ENCODE data around the gene BCDIN3D. TPM values are rescaled to one million over a fixed set of nuclear protein-coding genes. Genes with fewer than 3 reads are reported as not detected.

The BCDIN3D gene
- polyA plus RNA-seq, 1 donor = 5.3 TPM

GRCh38 chr12:49818241-49818895 lies 24.5 kb downstream of the BCDIN3D start:
- DNase-seq = no peak

DNA sequence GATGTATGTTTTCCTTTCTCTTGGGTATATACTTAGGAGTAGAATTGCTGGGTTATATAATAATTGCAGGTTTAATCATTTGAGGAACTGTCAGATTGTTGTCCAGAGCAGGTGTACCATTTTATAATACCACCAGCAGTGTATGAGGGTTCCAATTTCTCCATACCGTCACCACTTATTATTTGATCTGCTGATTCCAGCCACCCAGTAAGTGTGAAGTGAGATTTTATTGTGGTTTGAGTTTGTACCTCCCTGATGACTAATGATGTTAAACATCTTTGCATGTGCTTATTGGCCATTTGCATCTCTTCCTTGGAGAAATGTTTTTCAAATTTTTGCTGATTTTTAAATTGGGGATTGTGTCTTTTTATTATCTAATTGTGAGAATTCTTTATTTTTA lies 29.8 kb downstream of the BCDIN3D start:
- DNase-seq = no peak

DNA sequence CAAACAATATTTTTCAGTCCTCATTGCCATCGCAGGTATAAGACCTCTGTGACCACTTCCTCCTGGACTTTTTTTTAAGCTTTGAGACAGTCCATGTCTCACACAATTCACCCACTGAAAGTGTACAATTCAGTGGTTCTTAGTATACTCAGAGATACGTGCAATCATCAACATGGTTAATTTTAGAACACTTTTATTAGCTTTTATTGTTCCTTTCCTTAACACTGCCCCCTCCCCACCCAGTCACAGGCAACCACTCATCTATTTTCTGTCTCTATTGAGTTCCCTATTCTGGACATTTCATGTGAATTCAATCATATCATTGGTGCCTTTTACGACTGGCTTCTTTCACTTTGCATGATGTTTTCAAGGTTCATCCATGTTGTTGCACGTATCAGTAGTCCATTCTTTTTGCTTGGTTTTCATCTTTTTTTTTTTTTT lies 30.9 kb downstream of the BCDIN3D start:
- DNase-seq = no peak

- no peak for DNase-seq
These were observed 31.8 kb downstream of the BCDIN3D start for GRCh38 chr12:49811136-49811535.

DNA sequence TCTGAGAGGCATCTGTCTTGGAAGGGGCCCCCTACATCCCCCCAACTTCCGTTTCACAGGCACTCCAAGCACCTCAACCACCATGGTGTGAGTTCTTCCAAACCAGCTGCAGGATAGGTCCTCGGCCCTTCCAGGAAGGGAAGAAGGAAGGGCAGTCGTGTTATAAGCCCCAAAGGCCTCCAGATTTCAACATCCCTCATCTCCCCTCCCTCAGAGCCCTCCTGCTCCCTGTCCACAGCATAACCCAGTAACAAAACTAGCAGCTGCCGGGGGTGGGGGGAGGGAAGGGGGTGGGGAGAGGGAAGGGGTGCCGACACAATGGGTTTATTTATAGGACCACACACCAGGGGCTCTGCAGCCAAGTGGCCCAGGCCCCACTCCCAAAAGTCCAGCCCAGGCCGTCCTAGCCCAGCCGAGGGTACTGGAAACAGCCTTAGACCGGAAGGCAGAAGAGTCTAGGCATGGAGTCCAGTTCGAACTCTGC lies 33.0 kb downstream of the BCDIN3D start:
- DNase-seq = no peak

- peak; percentile 68 for DNase-seq
These were observed 33.5 kb downstream of the BCDIN3D start for GRCh38 chr12:49809381-49809905.

- DNase-seq = peak; percentile 58
These were observed 34.1 kb downstream of the BCDIN3D start for GRCh38 chr12:49808686-49809380.

DNA sequence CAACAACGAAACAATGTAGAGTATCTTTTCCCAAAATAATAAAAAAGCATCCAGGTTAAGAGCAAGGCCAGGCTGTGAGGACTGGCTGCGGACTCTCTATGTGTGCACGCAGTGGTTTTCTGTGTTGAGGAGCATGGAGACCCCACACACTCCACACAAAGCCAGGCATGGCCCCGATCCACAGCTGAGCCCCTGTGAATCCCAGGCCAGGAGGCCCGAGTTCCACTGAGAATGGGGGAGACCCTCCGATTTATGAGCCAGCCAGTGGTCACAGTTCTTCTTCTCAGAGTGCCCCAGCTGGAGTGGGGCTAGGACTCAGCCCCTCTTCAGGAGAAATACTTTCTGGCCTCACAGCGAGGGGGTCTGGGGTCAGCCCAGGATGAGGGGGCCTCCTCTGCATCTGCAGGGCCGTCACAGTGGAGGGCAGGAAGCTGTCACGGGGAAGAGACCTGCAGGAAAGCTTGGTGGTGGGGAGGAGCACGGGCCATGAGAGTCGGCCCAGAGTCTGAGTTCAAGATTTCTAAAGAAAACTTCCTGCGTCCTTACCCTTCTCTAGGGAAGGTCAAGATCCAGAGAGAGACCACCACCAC lies 34.8 kb downstream of the BCDIN3D start:
- DNase-seq = no peak

- DNase-seq = no peak
These were observed 36.0 kb downstream of the BCDIN3D start for GRCh38 chr12:49806877-49807276.

DNA sequence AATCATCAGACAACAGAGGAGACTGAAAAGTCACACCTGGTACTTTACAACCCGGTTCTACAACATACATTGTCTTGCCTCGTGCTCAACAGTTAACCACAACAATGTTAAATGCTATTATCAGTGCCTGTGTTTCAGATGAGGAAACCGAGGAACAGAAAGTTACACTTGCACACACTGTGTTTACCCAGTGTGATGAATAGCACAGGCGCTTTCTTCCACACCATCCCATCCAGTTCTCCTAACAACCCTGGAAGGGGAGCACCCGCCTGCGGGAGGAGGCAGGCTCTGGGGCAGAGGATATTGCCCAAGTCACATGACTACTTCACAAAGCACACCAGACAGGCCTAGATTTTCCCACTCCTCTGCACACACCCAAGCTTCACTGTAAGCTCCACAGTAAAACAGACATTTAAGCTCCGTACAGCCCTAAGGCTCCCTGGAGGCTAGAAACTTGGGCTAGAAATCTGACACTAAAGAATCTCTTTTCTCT lies 36.5 kb downstream of the BCDIN3D start:
- no peak for DNase-seq

- no peak for DNase-seq
These were observed 37.5 kb downstream of the BCDIN3D start for GRCh38 chr12:49805409-49805808.

DNA sequence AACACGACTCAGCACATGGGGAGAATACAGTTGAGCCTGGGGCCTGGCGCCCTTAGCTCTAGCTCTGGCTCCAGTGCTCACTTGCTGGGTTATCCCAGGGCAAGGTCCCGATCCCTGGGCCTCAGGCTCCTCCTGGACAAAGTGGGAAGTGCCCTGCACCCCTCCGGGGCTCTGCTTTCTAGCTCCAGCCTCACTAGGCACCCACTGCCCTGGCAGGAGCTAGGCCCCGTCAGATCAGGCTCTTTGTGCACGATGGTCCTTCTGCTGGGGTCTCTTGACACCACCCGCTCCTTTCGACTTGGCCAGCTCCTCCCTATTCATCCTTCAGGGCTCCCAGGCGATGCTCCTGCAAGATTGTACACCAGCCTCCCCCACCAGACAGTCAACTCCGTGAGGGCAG lies 38.1 kb downstream of the BCDIN3D start:
- no peak for DNase-seq

DNA sequence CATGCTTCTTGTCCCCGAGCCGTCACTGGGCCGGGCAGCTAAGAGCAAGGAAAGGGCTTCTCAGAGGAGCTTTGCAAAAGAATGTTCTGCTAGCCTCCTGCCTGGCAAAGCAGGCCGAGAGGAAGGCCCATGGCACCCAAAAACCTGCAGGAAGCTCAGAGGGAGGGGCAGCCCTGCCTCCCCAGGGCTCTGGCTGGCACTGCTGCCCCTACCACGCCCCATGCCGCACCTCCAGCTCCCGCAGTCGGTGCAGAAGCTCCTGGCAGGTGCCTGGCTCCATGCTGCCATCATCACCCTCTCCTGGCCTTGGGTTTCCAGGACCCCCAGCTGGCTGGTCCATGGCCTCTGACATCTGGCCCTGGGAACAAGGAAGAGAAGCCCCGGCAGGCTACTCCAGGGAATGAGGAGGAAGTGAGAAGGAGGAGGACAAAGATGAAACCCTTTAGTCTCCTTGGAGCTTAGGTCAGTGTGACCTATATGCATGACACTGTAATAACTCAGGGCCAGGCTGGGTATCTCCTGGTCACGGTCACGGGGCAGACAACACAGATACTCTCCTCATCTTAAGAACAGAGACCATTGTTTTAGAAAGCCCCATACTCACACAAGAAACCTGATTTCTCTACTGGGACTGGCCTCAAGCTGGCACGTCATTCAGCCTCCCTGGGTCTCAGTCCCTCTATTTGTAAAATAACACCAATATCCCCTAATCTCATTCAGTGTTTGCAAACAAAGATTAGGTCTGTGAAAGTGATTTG lies 39.0 kb downstream of the BCDIN3D start:
- DNase-seq = no peak

DNA sequence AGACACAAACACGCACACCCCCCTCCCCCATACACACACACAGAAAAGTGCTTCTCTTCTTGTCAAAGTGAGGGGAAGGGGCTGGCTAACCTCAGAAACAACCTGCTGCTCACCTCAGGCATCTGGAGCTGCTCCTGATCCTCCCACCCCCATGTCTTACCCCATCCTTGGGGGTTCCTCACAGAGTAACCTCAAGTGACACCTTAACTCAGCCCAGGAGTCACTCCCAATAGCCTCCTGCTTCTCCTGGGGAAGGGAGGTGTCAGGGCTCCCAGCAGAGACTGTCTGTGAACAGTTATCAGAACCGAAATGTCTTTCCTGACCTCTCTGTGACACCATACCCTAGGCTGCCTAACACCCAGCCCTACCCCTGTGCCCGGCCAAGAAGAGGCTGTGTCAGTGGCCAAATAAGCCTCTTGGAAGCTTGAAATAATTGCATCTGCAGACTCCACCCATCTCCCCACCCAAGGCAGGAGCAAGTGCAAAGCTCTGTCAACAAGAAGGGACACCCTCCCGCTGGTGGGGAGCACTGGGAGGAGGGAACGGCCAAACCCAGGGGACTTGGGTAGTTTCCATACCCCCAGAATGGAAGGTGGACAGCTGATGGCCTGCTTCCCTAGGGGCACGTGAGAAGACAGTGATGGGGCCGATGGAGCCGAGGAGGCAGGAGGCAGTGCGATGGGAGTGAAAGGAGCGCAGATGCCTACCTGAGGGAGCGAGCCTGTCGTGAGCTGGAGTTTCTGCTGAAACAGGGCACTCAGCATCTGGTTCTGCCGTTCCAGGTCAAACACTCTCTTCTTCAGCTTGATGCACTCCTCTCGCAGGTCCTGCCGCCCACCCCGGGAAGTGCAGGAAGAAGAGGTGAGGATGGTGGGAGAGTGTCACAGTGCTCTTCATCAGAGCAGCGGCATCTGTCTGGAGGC lies 41.5 kb downstream of the BCDIN3D start:
- DNase-seq = no peak

DNA sequence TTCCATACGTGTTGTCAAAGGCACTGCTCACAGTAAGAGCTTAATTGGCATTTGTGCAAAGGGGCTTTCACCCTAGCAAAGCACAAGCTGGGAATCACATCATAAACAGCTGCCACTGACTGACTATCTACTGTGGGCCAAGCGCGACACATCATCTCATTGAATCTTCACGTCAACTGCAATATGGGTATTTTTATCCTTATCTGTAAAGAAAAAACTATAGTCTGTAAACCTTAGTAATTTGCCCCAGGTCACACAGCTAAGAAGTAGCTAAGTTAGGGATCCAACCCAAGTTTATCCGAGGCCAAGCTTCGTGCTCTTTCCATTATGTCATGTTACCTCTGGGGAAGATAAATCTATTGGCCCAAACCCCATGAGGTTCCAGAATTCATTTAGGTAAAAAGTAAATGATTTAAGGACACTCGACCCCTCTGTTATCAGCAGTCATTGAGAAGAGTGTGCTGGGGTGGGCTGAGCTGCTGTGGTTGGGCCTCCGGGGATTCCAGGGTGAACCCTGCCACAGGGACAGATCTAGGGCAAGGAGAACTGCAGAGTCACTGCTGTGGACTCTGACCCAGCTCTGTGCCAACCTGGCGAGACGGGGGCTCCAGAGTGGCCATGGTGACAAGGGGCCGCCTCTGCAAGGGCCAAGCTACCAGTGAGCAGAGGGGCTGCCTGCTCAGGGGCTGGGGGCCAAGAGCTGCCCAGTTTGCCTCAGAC lies 42.3 kb downstream of the BCDIN3D start:
- no peak for DNase-seq

- no peak for DNase-seq
These were observed 44.0 kb downstream of the BCDIN3D start for GRCh38 chr12:49798934-49799333.

DNA sequence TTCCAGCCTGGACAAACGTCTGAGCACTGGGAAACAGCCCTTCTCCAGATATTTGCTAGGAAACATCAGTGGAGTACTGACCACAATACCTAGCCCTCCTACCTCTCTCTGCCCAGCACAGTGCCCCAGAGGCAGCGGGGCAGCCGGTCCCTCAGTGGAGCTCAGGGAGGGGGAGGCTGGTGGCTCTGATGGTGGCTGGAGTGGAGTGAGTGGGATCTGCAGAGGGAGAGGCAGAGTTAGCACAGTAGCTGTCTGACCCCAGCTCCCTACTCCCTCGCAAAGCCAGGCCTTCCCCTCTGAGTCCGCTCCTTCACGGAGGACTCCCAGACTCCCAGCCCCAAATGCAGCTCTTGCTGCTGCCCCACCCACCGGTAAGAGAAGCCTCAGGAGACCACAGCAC lies 44.7 kb downstream of the BCDIN3D start:
- no peak for DNase-seq

DNA sequence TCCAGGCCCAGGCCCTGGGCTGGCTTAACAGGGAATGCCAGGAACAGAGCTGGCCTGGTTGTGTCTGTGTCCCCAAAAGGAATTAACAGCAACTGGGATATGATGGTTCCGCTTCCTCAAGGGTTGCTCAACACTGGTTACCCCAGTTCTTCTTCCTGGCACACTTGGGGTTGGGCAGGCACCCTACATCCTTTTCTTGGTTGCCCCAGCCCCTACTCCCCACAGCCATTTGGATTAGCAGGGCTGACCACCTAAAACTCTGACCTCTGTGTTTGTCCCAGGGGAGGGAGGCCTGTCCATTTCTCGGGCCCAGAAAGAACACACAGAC lies 45.5 kb downstream of the BCDIN3D start:
- no peak for DNase-seq

- no peak for DNase-seq
These were observed 46.1 kb downstream of the BCDIN3D start for GRCh38 chr12:49796606-49797448.

- DNase-seq = no peak
These were observed 46.8 kb downstream of the BCDIN3D start for GRCh38 chr12:49796155-49796554.

All from hindlimb muscle (tissue), 1 donor.